Lung (tissue), 12 donors: ENCODE measurements around the gene GRK6. TPM values are rescaled to one million over a fixed set of nuclear protein-coding genes. Genes with fewer than 3 reads are reported as not detected.

ENCODE experiments used
- ATAC-seq: fragments of 200-7000 bp; cut with Tn5 transposase; one replicate; pipeline ENCODE4 v1.9.1; 2020; ENCODE audit warnings: moderate number of reproducible peaks; ENCODE audit not compliant: insufficient read depth, low FRiP score
- DNase-seq, 3 donors: peaks; one replicate each; pipeline ENCODE4 v3.0.0-alpha.2; 2013 to 2017
- H3K27ac ChIP-seq, 2 donors: one replicate each; pipeline ENCODE4 v1.5.1; 2013; ENCODE audit warnings: mild to moderate bottlenecking in 2 of 2, moderate library complexity in 2 of 2, control low read depth in 1 of 2, inconsistent platforms in 1 of 2, low read depth in 1 of 2, low read length in 1 of 2
- H3K27me3 ChIP-seq, 3 donors: one replicate each; pipeline ENCODE4 v1.5.1; 2013; ENCODE audit warnings: low read length in 2 of 3; ENCODE audit not compliant: control insufficient read depth in 3 of 3, insufficient read depth in 3 of 3
- H3K36me3 ChIP-seq, 4 donors: one replicate each; pipeline ENCODE4 v1.5.1; 2013; ENCODE audit warnings: low read length in 4 of 4, mild to moderate bottlenecking in 1 of 4, moderate library complexity in 1 of 4; ENCODE audit not compliant: control insufficient read depth in 4 of 4, insufficient read depth in 4 of 4
- H3K4me1 ChIP-seq, 5 donors: one replicate each; pipeline ENCODE4 v1.5.1; 2013; ENCODE audit warnings: low read length in 5 of 5, mild to moderate bottlenecking in 2 of 5, moderate library complexity in 1 of 5; ENCODE audit not compliant: control insufficient read depth in 5 of 5, insufficient read depth in 5 of 5
- H3K4me3 ChIP-seq: one replicate; pipeline ENCODE4 v1.5.1; 2013; ENCODE audit warnings: mild to moderate bottlenecking, control low read depth, moderate library complexity
- H3K9ac ChIP-seq, 2 donors: one replicate each; pipeline ENCODE4 v1.5.1; 2013; ENCODE audit warnings: low read length in 2 of 2, control low read depth in 1 of 2; ENCODE audit not compliant: insufficient read depth in 1 of 2
- H3K9me3 ChIP-seq, 4 donors: one replicate each; pipeline ENCODE4 v1.5.1; 2013; ENCODE audit warnings: low read length in 3 of 4, mild to moderate bottlenecking in 1 of 4, moderate library complexity in 1 of 4; ENCODE audit not compliant: control insufficient read depth in 4 of 4, insufficient read depth in 3 of 4
- CTCF ChIP-seq: IDR thresholded peaks from 2 replicates; pipeline ENCODE4 v1.5.1; 2012; ENCODE audit warnings: mild to moderate bottlenecking; ENCODE audit errors: control extremely low read depth, extremely low read depth
- WGBS, 2 donors: extraction: QIAGEN DNeasy Blood & Tissue Kit; methylation state at CpG; one replicate each; pipeline ENCODE4 v1.1.7; 2013; 5-methylcytosine and 5-hydroxymethylcytosine counted together
- polyA plus RNA-seq, 2 donors: library from polyadenylated mRNA; stranded (reverse); fragments of 200-250 nt; gene quantifications; one replicate each; pipeline ENCODE4 v1.2.1, GENCODE V29; 2013
- total RNA-seq, 2 donors: library from RNA; depleted of rRNA in 1 of 2; stranded (reverse); fragments of >200 nt in 1 of 2; gene quantifications; one replicate each; pipeline ENCODE4 v1.2.1, GENCODE V29; 2014 to 2021
- donor health status: control.
- donor health status: control.
- donor health status: Bipolar disorder and iron deficiency.
- donor health status: healthy.
- donor health status: DM: yes; HTN: yes; CAD: no.

GRK6 gene
- total and polyA plus RNA-seq, 4 donors: 20.7 to 68.0 (median 40.3) TPM

DNA sequence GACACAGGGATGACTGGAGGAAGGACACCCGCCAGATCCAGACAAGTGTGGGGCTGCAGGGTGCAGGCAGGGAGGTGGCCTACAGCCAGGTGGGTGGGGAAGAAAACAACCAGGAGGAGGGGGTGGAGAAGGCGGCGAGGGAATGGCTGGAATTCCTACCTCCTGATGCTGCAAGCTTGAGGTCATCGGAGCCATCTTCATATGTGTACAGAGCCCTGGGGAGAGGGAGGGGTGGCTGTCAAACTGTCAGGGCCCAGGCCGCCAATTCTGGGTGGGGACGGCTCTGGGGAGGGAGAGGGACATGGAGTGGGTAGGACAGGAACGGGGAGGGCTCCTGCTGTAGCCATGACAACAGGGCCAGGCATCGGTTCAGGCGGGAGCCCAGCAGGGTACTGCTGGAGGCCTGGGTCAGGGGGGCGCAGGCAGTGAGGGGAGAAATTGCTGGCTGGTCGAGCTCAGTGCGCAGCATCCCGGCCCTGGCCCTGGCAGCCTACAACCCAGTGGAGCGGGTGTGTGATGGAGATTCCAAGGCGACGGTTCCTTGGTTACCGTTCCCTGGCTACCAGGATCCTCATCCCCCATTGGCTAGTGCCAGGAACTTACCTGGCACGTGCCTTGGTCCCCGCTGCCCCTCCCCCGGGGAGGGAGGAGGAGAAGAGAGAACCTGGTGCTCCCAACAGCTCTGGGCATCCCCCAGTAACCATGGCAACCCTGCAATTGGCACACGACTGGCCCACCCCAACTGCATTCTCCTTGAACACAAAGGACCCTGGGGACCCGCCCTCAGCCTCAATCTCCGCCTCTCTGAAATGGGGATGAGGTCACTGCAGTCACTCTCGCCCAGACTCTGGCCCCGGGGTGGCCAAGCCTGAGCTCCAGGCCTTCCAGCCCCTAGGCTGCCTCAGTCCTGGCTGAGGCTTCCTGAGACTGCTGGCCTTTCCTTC lies 42.5 kb downstream of the GRK6 start:
- ATAC-seq (no peak), DNase-seq (no peak)
- peaks cover 0 to 25% (median 10%) of the 10 kb centered on the region in 5 donors for H3K4me1 ChIP-seq
- H3K36me3 ChIP-seq: peaks cover 0 to 36% (median 18%) of the 10 kb centered on the region in 4 donors
- no peak overlapping the region for H3K9ac ChIP-seq
- H3K27me3 ChIP-seq: no peaks in the 10 kb centered on the region
- no peak overlapping the region for H3K4me3 ChIP-seq
- H3K9me3 ChIP-seq: peaks cover 0 to 4% (median 0%) of the 10 kb centered on the region in 4 donors
- 77 to 87% methylated on average over 24 of the region's 25 CpGs for WGBS, 2 donors
- no peak overlapping the region for H3K27ac ChIP-seq
- TF ChIP-seq CTCF: no peak

- no peak for ATAC-seq
- peaks cover 0 to 35% (median 12%) of the 10 kb centered on the region in 5 donors for H3K4me1 ChIP-seq
Observed at GRCh38 chr5:177469750-177470525, 43.5 kb downstream of the GRK6 start.

GRCh38 chr5:177470759-177471536 lies 44.5 kb downstream of the GRK6 start:
- H3K4me3 ChIP-seq: no peak overlapping the region
- H3K4me1 ChIP-seq: peaks cover 0 to 35% (median 12%) of the 10 kb centered on the region in 5 donors
- H3K27me3 ChIP-seq: no peaks in the 10 kb centered on the region
- DNase-seq (no peak), ATAC-seq (no peak)
- H3K27ac ChIP-seq: no peak overlapping the region
- WGBS, 2 donors: 87 to 88% methylated on average over 10 of the region's 10 CpGs
- peaks cover 0 to under 1% (median 0%) of the 10 kb centered on the region in 4 donors for H3K9me3 ChIP-seq
- TF ChIP-seq CTCF: no peak
- H3K36me3 ChIP-seq: peaks cover 0 to 27% (median 16%) of the 10 kb centered on the region in 4 donors
- no peak overlapping the region for H3K9ac ChIP-seq

More at GRCh38 chr5:177469750-177470525, 43.5 kb downstream of the GRK6 start:
- Histone ChIP-seq H3K27me3 (no peaks in the 10 kb centered on the region), H3K9me3 (peaks cover 0 to 4% (median 0%) of the 10 kb centered on the region in 4 donors), H3K9ac (no peak overlapping the region), H3K4me3 (no peak overlapping the region), H3K27ac (no peak overlapping the region), H3K36me3 (peaks cover 0 to 36% (median 18%) of the 10 kb centered on the region in 4 donors)
- WGBS, 2 donors: 71 to 81% methylated on average over 8 of the region's 8 CpGs
- no peak for TF ChIP-seq CTCF
- no peak for DNase-seq
